OCI-LY1 (cell line): Measurements from ENCODE around the gene SQOR.
"Not testable (repeated sequence)": the region's sequence is repeated elsewhere in the genome, so short reads cannot be mapped to it uniquely, and the experiment has no call there.

Experiments used
- H2AFZ ChIP-seq: fragments of 200-600 bp; sonication (generic), shearing (Covaris generic); 2 replicates; pipeline ENCODE4 v1.6.0; 2014; ENCODE audit warnings: antibody characterized with exemption, mild to moderate bottlenecking, low read length
- H3F3A ChIP-seq: fragments of 200-600 bp; sonication (generic), shearing (Covaris generic); 2 replicates; pipeline ENCODE4 v1.6.0; 2014; ENCODE audit warnings: mild to moderate bottlenecking, antibody characterized with exemption, low read length, moderate library complexity; ENCODE audit not compliant: insufficient read depth
- H3K27ac ChIP-seq: fragments of 200-600 bp; sonication (generic); 2 replicates; pipeline ENCODE4 v1.5.1; 2014; ENCODE audit warnings: low read length, mixed run types, mild to moderate bottlenecking, low read depth; ENCODE audit not compliant: poor library complexity, severe bottlenecking
- H3K27me3 ChIP-seq: fragments of 200-600 bp; sonication (generic); 2 replicates; pipeline ENCODE4 v1.6.0; 2014; ENCODE audit warnings: antibody characterized with exemption, mild to moderate bottlenecking, low read length, moderate library complexity; ENCODE audit not compliant: insufficient read depth
- H3K36me3 ChIP-seq: fragments of 200-600 bp; sonication (generic); 2 replicates; pipeline ENCODE4 v1.6.1; 2014; ENCODE audit warnings: mild to moderate bottlenecking, antibody characterized with exemption, low read length, moderate library complexity, mixed read lengths; ENCODE audit not compliant: insufficient read depth
- H3K4me1 ChIP-seq: fragments of 200-600 bp; sonication (generic); 2 replicates; pipeline ENCODE4 v1.5.1; 2014; ENCODE audit warnings: mild to moderate bottlenecking, low read length, moderate library complexity; ENCODE audit not compliant: insufficient read depth, severe bottlenecking
- H3K4me2 ChIP-seq: fragments of 200-600 bp; sonication (generic), shearing (Covaris generic); 2 replicates; pipeline ENCODE4 v1.6.1; 2014; ENCODE audit warnings: low read length
- H3K4me3 ChIP-seq: fragments of 200-600 bp; sonication (generic); 2 replicates; pipeline ENCODE4 v1.5.1; 2014; ENCODE audit warnings: low read length, low read depth, mild to moderate bottlenecking, mixed read lengths; ENCODE audit not compliant: poor library complexity, severe bottlenecking
- H3K79me2 ChIP-seq: fragments of 200-600 bp; shearing (Covaris generic); 2 replicates; pipeline ENCODE4 v1.6.1; 2016; ENCODE audit warnings: mixed run types, low read length, mixed read lengths; ENCODE audit not compliant: insufficient read depth
- H3K9ac ChIP-seq: fragments of 200-600 bp; sonication (generic), shearing (Covaris generic); 2 replicates; pipeline ENCODE4 v1.6.1; 2014; ENCODE audit warnings: mild to moderate bottlenecking, low read length, mixed read lengths
- H3K9me2 ChIP-seq: fragments of 200-600 bp; sonication (generic), shearing (Covaris generic); 2 replicates; pipeline ENCODE4 v1.6.1; 2014; ENCODE audit warnings: low read depth, mild to moderate bottlenecking, low read length, mixed read lengths
- H3K9me3 ChIP-seq: fragments of 200-600 bp; shearing (Covaris generic); 2 replicates; pipeline ENCODE4 v1.6.1; 2014; ENCODE audit warnings: low read length, mixed read lengths
- H4K20me1 ChIP-seq: fragments of 200-600 bp; sonication (generic), shearing (Covaris generic); 2 replicates; pipeline ENCODE4 v1.6.0; 2016; ENCODE audit warnings: mild to moderate bottlenecking, low read length; ENCODE audit not compliant: insufficient read depth
- CTCF ChIP-seq: fragments of 200-600 bp; sonication (generic), shearing (Covaris generic); IDR thresholded peaks from 2 replicates; pipeline ENCODE4 v1.5.1; 2017; ENCODE audit warnings: mild to moderate bottlenecking, antibody characterized with exemption, low read length, moderate library complexity, mixed read lengths
- EZH2 ChIP-seq: fragments of 200-600 bp; sonication (generic), shearing (Covaris generic); IDR thresholded peaks from 2 replicates; pipeline ENCODE4 v1.8.0; 2017; ENCODE audit warnings: borderline replicate concordance, mixed run types, mild to moderate bottlenecking, antibody characterized with exemption, low read length, moderate library complexity, mixed read lengths

The SQOR gene

DNA sequence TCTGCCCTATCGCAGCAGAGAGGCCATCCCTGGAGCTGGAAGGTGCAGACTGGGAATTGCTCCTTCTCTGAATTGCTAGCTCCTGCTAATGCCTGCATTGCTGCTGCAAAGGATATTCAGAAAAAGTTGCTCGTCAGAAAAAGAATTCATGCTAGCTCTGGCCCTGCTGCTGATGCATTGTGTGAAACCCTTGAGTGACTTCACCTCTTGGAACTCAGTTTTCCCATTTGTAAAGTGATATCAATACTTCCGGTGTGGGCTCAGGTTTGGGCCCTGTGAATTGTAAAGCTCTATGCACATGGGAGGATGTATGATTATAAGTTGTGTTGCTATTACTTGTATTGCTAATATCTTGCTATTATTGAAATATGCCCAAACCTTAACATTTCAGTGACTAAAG, 11.4 kb downstream of the SQOR start:
- Histone ChIP-seq H3K9me3 (no peaks in the 10 kb centered on the region), H3K36me3 (no peaks in the 10 kb centered on the region), H4K20me1 (no peaks in the 10 kb centered on the region), H3K9me2 (no peaks in the 10 kb centered on the region), H3K4me3 (no peak overlapping the region), H3K9ac (no peak overlapping the region), H3K79me2 (no peaks in the 10 kb centered on the region), H3K4me1 (no peaks in the 10 kb centered on the region), H3K4me2 (no peak overlapping the region), H2AFZ (no peak overlapping the region), H3K27me3 (no peaks in the 10 kb centered on the region), H3F3A (no peaks in the 10 kb centered on the region), H3K27ac (no peak overlapping the region)
- TF ChIP-seq EZH2 (no peak), CTCF (no peak)

DNA sequence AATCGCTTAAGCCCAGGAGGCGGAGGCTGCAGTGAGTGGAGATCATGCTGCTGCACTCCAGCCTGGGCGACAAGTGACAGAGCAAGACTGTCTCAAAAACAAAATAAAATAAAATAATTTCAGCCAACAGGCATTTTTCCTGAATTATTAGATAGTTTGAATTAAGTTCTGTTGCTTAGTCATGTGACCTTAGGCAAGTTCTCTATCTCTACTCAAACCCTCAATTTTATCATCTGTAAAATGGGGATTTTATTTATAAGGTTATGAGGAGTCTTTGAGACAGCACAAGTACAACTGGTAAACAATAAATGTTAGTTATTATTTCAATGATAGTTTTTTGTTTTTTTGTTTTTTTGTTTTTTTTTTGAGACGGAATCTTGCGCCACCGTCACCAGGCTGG, 13.0 kb downstream of the SQOR start:
- no peak for TF ChIP-seq EZH2
- TF ChIP-seq CTCF = no peak
- no peak overlapping the region for H2AFZ ChIP-seq
- no peaks in the 10 kb centered on the region for H3K79me2 ChIP-seq
- no peaks in the 10 kb centered on the region for H4K20me1 ChIP-seq
- no peaks in the 10 kb centered on the region for H3K9me2 ChIP-seq
- H3F3A ChIP-seq = no peaks in the 10 kb centered on the region
- H3K4me2 ChIP-seq = no peak overlapping the region
- H3K27me3 ChIP-seq = no peaks in the 10 kb centered on the region
- no peaks in the 10 kb centered on the region for H3K4me1 ChIP-seq
- H3K27ac ChIP-seq = no peak overlapping the region
- H3K36me3 ChIP-seq = no peaks in the 10 kb centered on the region
- no peak overlapping the region for H3K9ac ChIP-seq
- no peaks in the 10 kb centered on the region for H3K9me3 ChIP-seq
- no peak overlapping the region for H3K4me3 ChIP-seq

- TF ChIP-seq EZH2 (no peak), CTCF (no peak)
- Histone ChIP-seq H3K9me3 (no peaks in the 10 kb centered on the region), H3K4me2 (no peak overlapping the region), H3F3A (no peaks in the 10 kb centered on the region), H4K20me1 (no peaks in the 10 kb centered on the region), H3K4me3 (no peak overlapping the region), H3K27me3 (no peaks in the 10 kb centered on the region), H3K9ac (no peak overlapping the region), H3K27ac (no peak overlapping the region), H3K9me2 (no peaks in the 10 kb centered on the region), H3K36me3 (no peaks in the 10 kb centered on the region), H2AFZ (no peak overlapping the region), H3K4me1 (no peaks in the 10 kb centered on the region), H3K79me2 (no peaks in the 10 kb centered on the region)
Measured at GRCh38 chr15:45648521-45649200, 13.8 kb downstream of the SQOR start.

DNA sequence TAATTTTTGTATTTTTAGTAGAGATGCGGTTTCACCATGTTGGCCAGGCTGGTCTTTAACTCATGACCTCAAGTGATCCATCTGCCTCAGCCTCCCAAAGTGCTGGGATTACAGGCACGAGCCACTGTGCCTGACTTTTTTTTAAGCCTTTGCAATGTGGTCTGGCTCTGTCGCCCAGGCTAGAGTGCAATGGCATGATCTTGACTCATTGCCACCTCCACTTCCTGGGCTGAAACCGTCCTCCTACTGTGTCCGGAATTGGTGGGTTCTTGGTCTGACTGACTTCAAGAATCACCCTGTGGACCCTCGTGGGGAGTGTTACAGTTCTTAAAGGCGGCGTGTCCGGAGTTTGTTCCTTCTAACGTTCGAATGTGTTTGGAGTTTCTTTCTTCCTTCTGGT, 15.2 kb downstream of the SQOR start:
- H3K27me3 ChIP-seq, H3K9ac ChIP-seq, H3K79me2 ChIP-seq, H3K4me3 ChIP-seq, H3K4me1 ChIP-seq, H4K20me1 ChIP-seq, H3K9me3 ChIP-seq, H2AFZ ChIP-seq, H3F3A ChIP-seq, H3K4me2 ChIP-seq, H3K27ac ChIP-seq, H3K36me3 ChIP-seq, H3K9me2 ChIP-seq: not testable (repeated sequence)
